HepG2 (cell line): Measurements from ENCODE around the gene EEF2. TPM values are rescaled to one million over a fixed set of nuclear protein-coding genes. Genes with fewer than 3 reads are reported as not detected.

ENCODE experiments used
- ATAC-seq: fragments of 200-7000 bp; cut with Tn5 transposase; 3 replicates; pipeline ENCODE4 v1.9.1; 2020; ENCODE audit warnings: mild to moderate bottlenecking, moderate library complexity
- BruUV-seq: library from RNA; stranded (reverse); fragments of 400-500 nt; replicated peaks from 2 replicates; lab custom pipeline; 2021; lab: Mats Ljungman, UMichigan
- CTCF ChIA-PET: fragments of 300-600 bp; formaldehyde crosslinking; extraction: SDS; loops from one replicate; lab custom pipeline; 2021; ENCODE audit warnings: low total read pairs, inconsistent platforms, low intra/inter-chr PET ratio; lab: Yijun Ruan, JAX
- POLR2A ChIA-PET: fragments of 350-600 bp; sonication (Branson Sonifier 250); formaldehyde crosslinking; loops from one replicate; lab custom pipeline; 2020; ENCODE audit warnings: antibody characterized with exemption, inconsistent platforms; lab: Yijun Ruan, JAX
- DNase-seq: peaks from one replicate; pipeline ENCODE4 v3.0.0-alpha.2; 2015; ENCODE audit warnings: low spot score
- FAIRE-seq: peaks from 3 replicates; lab custom pipeline; 2011; peaks lifted over from hg19 to GRCh38; lab: Jason Lieb, UNC
- H2AFZ ChIP-seq: one replicate; pipeline ENCODE4 v1.6.1; 2011; ENCODE audit warnings: low read length, inconsistent platforms
- H3K27ac ChIP-seq: fragments of 300-600 bp; 3 replicates; pipeline ENCODE4 v1.8.0; 2011; ENCODE audit warnings: mixed run types, mild to moderate bottlenecking, mixed read lengths, low read length, inconsistent platforms; ENCODE audit not compliant: insufficient read depth; ENCODE audit errors: extremely low read length
- H3K27me3 ChIP-seq, 2 experiments: fragments of 200-600 bp in 1 of 2; 2 replicates in 1 of 2; 3 replicates in 1 of 2; pipeline versions ENCODE4 v1.6.0 to v1.8.0; 2011; ENCODE audit warnings: low read length in 2 of 2, mild to moderate bottlenecking in 2 of 2, moderate library complexity in 2 of 2, inconsistent platforms in 1 of 2; ENCODE audit not compliant: insufficient read depth in 2 of 2, control insufficient read depth in 1 of 2
- H3K36me3 ChIP-seq, 2 experiments: fragments of 200-600 bp in 1 of 2; replicated peaks in 1 of 2; 2 replicates in 1 of 2; 3 replicates in 1 of 2; pipeline versions ENCODE4 v1.5.1 to v1.8.0; 2011; ENCODE audit warnings: low read length in 2 of 2, inconsistent platforms in 1 of 2; ENCODE audit not compliant: insufficient read depth in 2 of 2, control insufficient read depth in 1 of 2
- H3K4me1 ChIP-seq: 2 replicates; pipeline ENCODE4 v1.5.1; 2012; ENCODE audit warnings: low read length, inconsistent platforms; ENCODE audit not compliant: insufficient read depth
- H3K4me2 ChIP-seq: 2 replicates; pipeline ENCODE4 v1.6.0; 2011; ENCODE audit warnings: low read depth, low read length, inconsistent platforms
- H3K4me3 ChIP-seq, 3 experiments: fragments of 200-600 bp in 1 of 3; sonication (generic), shearing (Covaris generic) in 1 of 3; replicated peaks in 1 of 3; 2 replicates each; pipeline ENCODE4 v1.5.1; 2011 to 2016; ENCODE audit warnings: low read length in 3 of 3, inconsistent platforms in 2 of 3, low read depth in 2 of 3, mild to moderate bottlenecking in 2 of 3, control low read depth in 1 of 3, mixed read lengths in 1 of 3; ENCODE audit not compliant: insufficient read depth in 1 of 3
- H3K79me2 ChIP-seq: one replicate; pipeline ENCODE4 v1.6.1; 2011; ENCODE audit warnings: low read length, inconsistent platforms; ENCODE audit not compliant: insufficient read depth
- H3K9ac ChIP-seq: 2 replicates; pipeline ENCODE4 v1.6.0; 2011; ENCODE audit warnings: mild to moderate bottlenecking, low read depth, low read length, inconsistent platforms; ENCODE audit not compliant: insufficient read depth
- H3K9me3 ChIP-seq: 2 replicates; pipeline ENCODE4 v1.5.1; 2012; ENCODE audit warnings: mild to moderate bottlenecking, low read length
- H4K20me1 ChIP-seq: 2 replicates; pipeline ENCODE4 v1.6.0; 2011; ENCODE audit warnings: inconsistent platforms, mild to moderate bottlenecking, low read length, moderate library complexity; ENCODE audit not compliant: insufficient read depth
- GLI4 ChIP-seq: sonication (generic); formaldehyde crosslinking; IDR thresholded peaks from 2 replicates; pipeline ENCODE4 v1.5.1; 2020; ENCODE audit warnings: missing genetic modification reagents, mild to moderate bottlenecking, moderate library complexity, borderline replicate concordance
- KLF9 ChIP-seq: IDR thresholded peaks from 2 replicates; pipeline ENCODE4 v1.6.1; 2016; ENCODE audit warnings: low read depth
- MXD4 ChIP-seq: IDR thresholded peaks from 2 replicates; pipeline ENCODE4 v1.6.1; 2016; ENCODE audit warnings: mild to moderate bottlenecking, missing biosample characterization, missing genetic modification reagents
- MYPOP ChIP-seq: sonication (generic); formaldehyde crosslinking; IDR thresholded peaks from 2 replicates; pipeline ENCODE4 v1.8.1; 2023; ENCODE audit warnings: mild to moderate bottlenecking, moderate library complexity, missing genetic modification reagents
- MZF1 ChIP-seq: sonication (generic); formaldehyde crosslinking; IDR thresholded peaks from 2 replicates; pipeline ENCODE4 v1.8.1; 2023; ENCODE audit warnings: mild to moderate bottlenecking, missing genetic modification reagents, borderline replicate concordance
- PCBP1 ChIP-seq: fragments of 200-400 bp; formaldehyde crosslinking; IDR thresholded peaks from 2 replicates; pipeline ENCODE4 v1.6.1; 2017; ENCODE audit warnings: mild to moderate bottlenecking, low read depth, low read length, borderline replicate concordance
- RFXAP ChIP-seq: sonication (generic); formaldehyde crosslinking; IDR thresholded peaks from 2 replicates; pipeline ENCODE4 v1.4.0; 2020; ENCODE audit warnings: missing genetic modification reagents, borderline replicate concordance
- TCF7 ChIP-seq: sonication (generic); IDR thresholded peaks from 2 replicates; pipeline ENCODE4 v1.6.1; 2016; ENCODE audit warnings: antibody characterized with exemption, low read depth
- XBP1 ChIP-seq: sonication (generic); formaldehyde crosslinking; IDR thresholded peaks from 2 replicates; pipeline ENCODE4 v1.5.0; 2020; ENCODE audit warnings: missing genetic modification reagents
- ZFY ChIP-seq: sonication (generic); formaldehyde crosslinking; IDR thresholded peaks from 2 replicates; pipeline ENCODE4 v1.4.0; 2020; ENCODE audit warnings: missing genetic modification reagents
- ZMYM4 ChIP-seq: sonication (generic); formaldehyde crosslinking; IDR thresholded peaks from 2 replicates; pipeline ENCODE4 v1.8.1; 2023; ENCODE audit warnings: mild to moderate bottlenecking, missing genetic modification reagents
- ZNF572 ChIP-seq: sonication (generic); formaldehyde crosslinking; IDR thresholded peaks from 2 replicates; pipeline ENCODE4 v1.5.1; 2020; ENCODE audit warnings: mild to moderate bottlenecking, missing genetic modification reagents
- WGBS: methylation state at CpG from one replicate; pipeline ENCODE4 v1.1.6; 2017; ENCODE audit warnings: low lambda C conversion rate; 5-methylcytosine and 5-hydroxymethylcytosine counted together
- in situ Hi-C: cut with HindIII; loops from 2 replicates; pipeline ENCODE4 v1.10.0; 2017; ENCODE audit warnings: low pct_unique_long_range_greater_than_20kb; ENCODE audit not compliant: extremely low pct_ligation_motif_present
- intact Hi-C: fragments of 100-400 bp; cut with micrococcal nuclease; formaldehyde crosslinking; loops from one replicate; pipeline ENCODE4 v1.10.0; 2022; ENCODE audit not compliant: unreplicated experiment
- polyA plus RNA-seq, 8 experiments: library from polyadenylated mRNA; depleted of rRNA in 3 of 8; stranded (reverse) in 7 of 8; unstranded in 1 of 8; fragments of >200 nt; fragmentation: Illumina TruSeq in 4 of 8; extraction: Trizol in 4 of 8; gene quantifications; 2 replicates each; pipeline versions ENCODE4 v1.2.1 to v1.2.3, GENCODE V29; 2011 to 2016; ENCODE audit warnings: low read depth in 4 of 8, missing spikeins in 1 of 8, mixed read lengths in 1 of 8; ENCODE audit not compliant: insufficient read depth in 1 of 8
- total RNA-seq, 5 experiments: library from RNA; depleted of rRNA; stranded (reverse); fragments of >200 nt; fragmentation: Illumina TruSeq; extraction: Trizol; gene quantifications; 2 replicates each; pipeline ENCODE4 v1.2.3, GENCODE V29; 2016; ENCODE audit warnings: low read depth in 1 of 5
- TF ChIP-seq, protein P1 (sequence below): sonication (generic); formaldehyde crosslinking; IDR thresholded peaks from 2 replicates; pipeline ENCODE4 v1.8.1; 2023; ENCODE audit warnings: mild to moderate bottlenecking, inconsistent platforms, moderate library complexity, missing genetic modification reagents, borderline replicate concordance
- TF ChIP-seq, protein P2 (sequence below): IDR thresholded peaks from 2 replicates; pipeline ENCODE4 v1.6.1; 2016; ENCODE audit warnings: low read depth
- TF ChIP-seq, protein P3 (sequence below): sonication (generic); formaldehyde crosslinking; IDR thresholded peaks from 2 replicates; pipeline ENCODE4 v1.9.0; 2021; ENCODE audit warnings: missing genetic modification reagents, borderline replicate concordance
- TF ChIP-seq, protein P4 (sequence below): sonication (generic); formaldehyde crosslinking; IDR thresholded peaks from 2 replicates; pipeline ENCODE4 v1.4.0; 2020; ENCODE audit warnings: missing genetic modification reagents

EEF2 gene
- total and polyA plus RNA-seq, 2 of the 13 experiments (the other 11 are each of a cell fraction or from before 2014, with no cell fraction given): 1,441 to 1,777 TPM

DNA sequence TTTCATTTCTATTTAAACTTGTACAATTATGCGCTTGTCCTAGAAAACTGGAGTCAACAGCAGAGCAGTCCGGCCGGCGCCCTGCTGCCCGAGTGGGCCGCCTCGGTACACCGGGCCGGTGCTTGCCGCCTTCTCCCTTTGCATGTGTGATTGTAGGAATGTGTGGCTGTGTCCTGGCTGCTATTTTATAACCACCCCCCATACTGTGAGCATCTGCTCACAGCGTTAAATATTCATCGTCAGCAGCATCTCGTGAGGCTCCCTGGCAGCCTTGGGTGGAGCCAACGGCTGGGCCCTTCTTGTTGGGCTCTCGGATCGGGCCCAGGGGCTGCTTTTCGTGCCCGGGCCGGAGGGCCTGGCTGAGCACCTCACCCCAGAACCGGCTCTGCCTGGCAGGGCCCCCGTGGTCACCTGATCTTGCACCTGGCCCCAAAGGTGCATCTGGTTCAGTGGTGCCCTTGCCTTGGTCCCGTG is 32.9 kb upstream of the EEF2 start:
- Histone ChIP-seq H3K4me3 (no peak overlapping the region), H2AFZ (no peak overlapping the region)
- CTCF ChIA-PET: no interaction called here

More for the DNA sequence above, 32.9 kb upstream of the EEF2 start:
- H3K79me2 ChIP-seq: peaks cover 12% of the 10 kb centered on the region
- H3K27me3 ChIP-seq: no peaks in the 10 kb centered on the region
- no peak overlapping the region for H3K4me2 ChIP-seq
- H3K9ac ChIP-seq: no peak overlapping the region
- no peaks in the 10 kb centered on the region for H3K4me1 ChIP-seq
- DNase-seq (no peak), FAIRE-seq (no peak), ATAC-seq (no peak)
- peaks cover 19 to 25% of the 10 kb centered on the region in 2 experiments; a peak in 4 of 5 replicates for H3K36me3 ChIP-seq
- H3K9me3 ChIP-seq: no peaks in the 10 kb centered on the region
- TF ChIP-seq, protein P1, sequence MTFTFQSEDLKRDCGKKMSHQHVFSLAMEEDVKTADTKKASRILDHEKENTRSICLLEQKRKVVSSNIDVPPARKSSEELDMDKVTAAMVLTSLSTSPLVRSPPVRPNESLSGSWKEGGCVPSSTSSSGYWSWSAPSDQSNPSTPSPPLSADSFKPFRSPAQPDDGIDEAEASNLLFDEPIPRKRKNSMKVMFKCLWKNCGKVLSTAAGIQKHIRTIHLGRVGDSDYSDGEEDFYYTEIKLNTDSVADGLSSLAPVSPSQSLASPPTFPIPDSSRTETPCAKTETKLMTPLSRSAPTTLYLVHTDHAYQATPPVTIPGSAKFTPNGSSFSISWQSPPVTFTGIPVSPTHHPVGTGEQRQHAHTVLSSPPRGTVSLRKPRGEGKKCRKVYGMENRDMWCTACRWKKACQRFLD (CRISPR knock-in tag): no peak
- TF ChIP-seq PCBP1 (no peak), ZFY (CRISPR knock-in tag) (no peak), TCF7 (no peak), GLI4 (CRISPR knock-in tag) (no peak), MYPOP (CRISPR knock-in tag) (no peak), ZNF572 (CRISPR knock-in tag) (no peak), MXD4 (CRISPR knock-in tag) (no peak), ZMYM4 (no peak), MZF1 (CRISPR knock-in tag) (no peak), RFXAP (CRISPR knock-in tag) (no peak), XBP1 (CRISPR knock-in tag) (no peak), KLF9 (CRISPR knock-in tag) (no peak)
- TF ChIP-seq, protein P2, sequence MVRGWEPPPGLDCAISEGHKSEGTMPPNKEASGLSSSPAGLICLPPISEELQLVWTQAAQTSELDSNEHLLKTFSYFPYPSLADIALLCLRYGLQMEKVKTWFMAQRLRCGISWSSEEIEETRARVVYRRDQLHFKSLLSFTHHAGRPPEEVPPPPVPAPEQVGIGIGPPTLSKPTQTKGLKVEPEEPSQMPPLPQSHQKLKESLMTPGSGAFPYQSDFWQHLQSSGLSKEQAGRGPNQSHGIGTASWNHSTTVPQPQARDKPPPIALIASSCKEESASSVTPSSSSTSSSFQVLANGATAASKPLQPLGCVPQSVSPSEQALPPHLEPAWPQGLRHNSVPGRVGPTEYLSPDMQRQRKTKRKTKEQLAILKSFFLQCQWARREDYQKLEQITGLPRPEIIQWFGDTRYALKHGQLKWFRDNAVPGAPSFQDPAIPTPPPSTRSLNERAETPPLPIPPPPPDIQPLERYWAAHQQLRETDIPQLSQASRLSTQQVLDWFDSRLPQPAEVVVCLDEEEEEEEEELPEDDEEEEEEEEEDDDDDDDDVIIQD: no peak
- TF ChIP-seq, protein P3, sequence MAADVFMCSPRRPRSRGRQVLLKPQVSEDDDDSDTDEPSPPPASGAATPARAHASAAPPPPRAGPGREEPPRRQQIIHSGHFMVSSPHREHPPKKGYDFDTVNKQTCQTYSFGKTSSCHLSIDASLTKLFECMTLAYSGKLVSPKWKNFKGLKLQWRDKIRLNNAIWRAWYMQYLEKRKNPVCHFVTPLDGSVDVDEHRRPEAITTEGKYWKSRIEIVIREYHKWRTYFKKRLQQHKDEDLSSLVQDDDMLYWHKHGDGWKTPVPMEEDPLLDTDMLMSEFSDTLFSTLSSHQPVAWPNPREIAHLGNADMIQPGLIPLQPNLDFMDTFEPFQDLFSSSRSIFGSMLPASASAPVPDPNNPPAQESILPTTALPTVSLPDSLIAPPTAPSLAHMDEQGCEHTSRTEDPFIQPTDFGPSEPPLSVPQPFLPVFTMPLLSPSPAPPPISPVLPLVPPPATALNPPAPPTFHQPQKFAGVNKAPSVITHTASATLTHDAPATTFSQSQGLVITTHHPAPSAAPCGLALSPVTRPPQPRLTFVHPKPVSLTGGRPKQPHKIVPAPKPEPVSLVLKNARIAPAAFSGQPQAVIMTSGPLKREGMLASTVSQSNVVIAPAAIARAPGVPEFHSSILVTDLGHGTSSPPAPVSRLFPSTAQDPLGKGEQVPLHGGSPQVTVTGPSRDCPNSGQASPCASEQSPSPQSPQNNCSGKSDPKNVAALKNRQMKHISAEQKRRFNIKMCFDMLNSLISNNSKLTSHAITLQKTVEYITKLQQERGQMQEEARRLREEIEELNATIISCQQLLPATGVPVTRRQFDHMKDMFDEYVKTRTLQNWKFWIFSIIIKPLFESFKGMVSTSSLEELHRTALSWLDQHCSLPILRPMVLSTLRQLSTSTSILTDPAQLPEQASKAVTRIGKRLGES (CRISPR knock-in tag): no peak
- TF ChIP-seq, protein P4, sequence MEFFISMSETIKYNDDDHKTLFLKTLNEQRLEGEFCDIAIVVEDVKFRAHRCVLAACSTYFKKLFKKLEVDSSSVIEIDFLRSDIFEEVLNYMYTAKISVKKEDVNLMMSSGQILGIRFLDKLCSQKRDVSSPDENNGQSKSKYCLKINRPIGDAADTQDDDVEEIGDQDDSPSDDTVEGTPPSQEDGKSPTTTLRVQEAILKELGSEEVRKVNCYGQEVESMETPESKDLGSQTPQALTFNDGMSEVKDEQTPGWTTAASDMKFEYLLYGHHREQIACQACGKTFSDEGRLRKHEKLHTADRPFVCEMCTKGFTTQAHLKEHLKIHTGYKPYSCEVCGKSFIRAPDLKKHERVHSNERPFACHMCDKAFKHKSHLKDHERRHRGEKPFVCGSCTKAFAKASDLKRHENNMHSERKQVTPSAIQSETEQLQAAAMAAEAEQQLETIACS: no peak
- WGBS: 97% methylated on average over 19 of the region's 22 CpGs
- H3K27ac ChIP-seq: no peak overlapping the region
- BruUV-seq: no TSS peak
- in situ Hi-C loops: no loop called here
- H4K20me1 ChIP-seq: no peaks in the 10 kb centered on the region
- POLR2A ChIA-PET: no interaction called here
- intact Hi-C loops: no loop called here
